Measurements from ENCODE around the gene B4GALT2.

B4GALT2 gene

DNA sequence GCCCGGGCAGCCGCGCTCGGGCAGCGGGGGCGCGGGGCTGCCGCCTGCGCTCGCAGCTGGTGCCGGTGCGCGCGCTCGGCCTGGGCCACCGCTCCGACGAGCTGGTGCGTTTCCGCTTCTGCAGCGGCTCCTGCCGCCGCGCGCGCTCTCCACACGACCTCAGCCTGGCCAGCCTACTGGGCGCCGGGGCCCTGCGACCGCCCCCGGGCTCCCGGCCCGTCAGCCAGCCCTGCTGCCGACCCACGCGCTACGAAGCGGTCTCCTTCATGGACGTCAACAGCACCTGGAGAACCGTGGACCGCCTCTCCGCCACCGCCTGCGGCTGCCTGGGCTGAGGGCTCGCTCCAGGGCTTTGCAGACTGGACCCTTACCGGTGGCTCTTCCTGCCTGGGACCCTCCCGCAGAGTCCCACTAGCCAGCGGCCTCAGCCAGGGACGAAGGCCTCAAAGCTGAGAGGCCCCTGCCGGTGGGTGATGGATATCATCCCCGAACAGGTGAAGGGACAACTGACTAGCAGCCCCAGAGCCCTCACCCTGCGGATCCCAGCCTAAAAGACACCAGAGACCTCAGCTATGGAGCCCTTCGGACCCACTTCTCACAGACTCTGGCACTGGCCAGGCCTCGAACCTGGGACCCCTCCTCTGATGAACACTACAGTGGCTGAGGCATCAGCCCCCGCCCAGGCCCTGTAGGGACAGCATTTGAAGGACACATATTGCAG lies 42.4 kb upstream of the B4GALT2 start:
- peak overlapping the region; percentile 11 to 58 for H3K4me3 ChIP-seq (ENCODE audit: low read depth in 1 of 2, low read length in 2 of 2)
- H3K27me3 ChIP-seq (ENCODE audit: low read depth, low read length): peaks cover 8% of the 10 kb centered on the region
- H3K4me1 ChIP-seq (ENCODE audit: control insufficient read depth in 1 of 2, insufficient read depth in 2 of 2, low read length in 2 of 2): peaks cover 4 to 39% of the 10 kb centered on the region in 2 donors
- no peak overlapping the region for H3K27ac ChIP-seq (ENCODE audit: low read length)
- no peaks in the 10 kb centered on the region for H3K9me3 ChIP-seq (ENCODE audit: control insufficient read depth in 1 of 2, low read length in 2 of 2)
- no peaks in the 10 kb centered on the region for H3K36me3 ChIP-seq (ENCODE audit: control insufficient read depth in 1 of 2, insufficient read depth in 2 of 2, low read length in 2 of 2)

DNA sequence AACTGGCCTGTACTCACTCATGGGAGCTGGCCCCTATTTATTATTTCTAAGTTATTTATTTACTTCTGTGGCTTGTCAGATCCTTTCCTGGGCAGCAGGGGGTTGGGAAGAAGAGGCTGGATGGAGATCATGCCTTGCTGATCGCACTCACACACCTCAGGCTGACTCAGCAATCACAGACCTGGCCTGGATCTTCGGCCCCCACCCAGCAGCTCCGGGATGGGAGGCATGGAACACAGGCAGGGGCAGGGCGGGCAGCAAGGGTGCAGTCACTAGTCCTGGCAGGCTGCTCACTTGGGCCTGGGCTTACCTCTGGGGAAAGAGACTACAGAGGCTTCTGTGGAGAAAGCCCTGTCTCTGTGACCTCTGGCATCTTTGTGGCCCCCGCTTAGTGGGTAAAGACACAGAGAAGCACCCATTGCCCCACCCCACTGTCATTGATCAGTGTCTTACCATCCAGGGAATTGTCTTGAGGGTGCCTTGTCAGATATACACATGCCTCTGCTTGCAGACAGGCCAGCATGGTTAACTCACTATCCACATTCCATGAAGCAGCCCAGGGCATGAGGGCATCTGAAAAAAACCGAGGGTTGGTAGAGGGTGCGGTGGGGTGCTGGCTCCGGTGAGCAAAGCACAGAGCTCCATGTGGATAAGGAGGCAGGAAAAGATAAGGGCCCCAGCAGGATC lies 41.7 kb upstream of the B4GALT2 start:
- H3K27me3 ChIP-seq (ENCODE audit: low read depth, low read length): peaks cover 8% of the 10 kb centered on the region
- H3K4me3 ChIP-seq (ENCODE audit: low read depth in 1 of 2, low read length in 2 of 2): no peak overlapping the region
- H3K27ac ChIP-seq (ENCODE audit: low read length): no peak overlapping the region
- H3K4me1 ChIP-seq (ENCODE audit: control insufficient read depth in 1 of 2, insufficient read depth in 2 of 2, low read length in 2 of 2): peaks cover 4 to 39% of the 10 kb centered on the region in 2 donors
- H3K36me3 ChIP-seq (ENCODE audit: control insufficient read depth in 1 of 2, insufficient read depth in 2 of 2, low read length in 2 of 2): no peaks in the 10 kb centered on the region
- H3K9me3 ChIP-seq (ENCODE audit: control insufficient read depth in 1 of 2, low read length in 2 of 2): no peaks in the 10 kb centered on the region

DNA sequence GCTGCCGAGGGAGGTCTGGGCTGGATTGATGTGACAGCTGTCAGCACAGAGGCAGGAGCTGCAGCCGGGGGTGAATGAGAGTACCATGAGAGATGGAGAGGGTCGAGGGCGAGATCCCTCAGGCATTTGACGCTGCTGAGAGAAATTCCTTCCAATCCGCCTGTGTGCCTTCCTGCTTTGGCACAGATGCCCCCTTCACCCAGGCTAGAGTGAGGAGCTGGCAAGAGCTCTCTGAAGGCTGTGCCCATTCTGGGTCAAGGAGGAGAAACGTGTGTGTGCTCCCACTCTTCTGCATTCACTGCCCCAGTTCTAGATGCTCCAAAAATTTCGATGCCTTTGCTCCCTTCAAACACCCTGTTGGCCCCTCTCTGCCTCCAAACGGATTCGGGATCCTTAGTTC lies 40.6 kb upstream of the B4GALT2 start:
- Histone ChIP-seq H3K4me3 (ENCODE audit: low read depth in 1 of 2, low read length in 2 of 2) (no peak overlapping the region), H3K36me3 (ENCODE audit: control insufficient read depth in 1 of 2, insufficient read depth in 2 of 2, low read length in 2 of 2) (peaks cover 0 to 4% of the 10 kb centered on the region in 2 donors), H3K27ac (ENCODE audit: low read length) (no peak overlapping the region), H3K27me3 (ENCODE audit: low read depth, low read length) (peaks cover 2% of the 10 kb centered on the region), H3K4me1 (ENCODE audit: control insufficient read depth in 1 of 2, insufficient read depth in 2 of 2, low read length in 2 of 2) (peaks cover 4 to 33% of the 10 kb centered on the region in 2 donors), H3K9me3 (ENCODE audit: control insufficient read depth in 1 of 2, low read length in 2 of 2) (no peaks in the 10 kb centered on the region)

DNA sequence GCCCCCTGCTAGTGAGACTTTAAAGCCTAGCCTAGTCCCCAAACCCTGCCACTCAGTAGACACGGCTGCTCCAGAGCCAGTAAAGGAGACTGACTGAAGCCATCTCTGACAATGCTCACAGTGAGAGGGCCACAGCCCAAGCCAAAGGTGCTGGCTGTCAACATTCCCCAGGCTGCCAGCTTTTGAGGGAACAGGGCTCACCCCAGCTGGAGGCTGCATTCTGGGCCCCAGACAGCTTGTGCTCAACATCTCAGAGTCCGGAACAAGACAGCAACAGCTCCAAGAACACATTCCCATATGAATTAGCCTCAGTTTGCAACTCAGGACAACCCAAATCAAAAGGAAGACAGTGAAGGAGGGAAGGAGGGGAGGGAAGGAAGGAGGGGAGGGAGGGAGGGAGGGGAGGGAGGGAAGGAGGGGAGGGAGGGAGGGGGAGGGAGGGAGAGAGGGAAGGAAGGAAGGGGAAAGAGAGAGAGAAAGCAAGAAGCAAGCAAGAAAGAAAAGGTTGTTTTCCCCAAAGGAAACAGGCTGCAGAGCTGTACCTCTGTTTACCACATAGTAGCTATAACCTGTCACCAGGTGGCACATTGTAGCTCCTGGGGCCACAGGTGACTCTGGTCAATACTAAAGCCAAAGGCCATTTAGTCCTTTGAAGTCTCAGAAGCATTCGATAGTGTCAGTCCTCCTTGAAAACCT lies 40.0 kb upstream of the B4GALT2 start:
- Histone ChIP-seq H3K4me1 (ENCODE audit: control insufficient read depth in 1 of 2, insufficient read depth in 2 of 2, low read length in 2 of 2) (peaks cover 4 to 26% of the 10 kb centered on the region in 2 donors), H3K27me3 (ENCODE audit: low read depth, low read length) (no peaks in the 10 kb centered on the region), H3K36me3 (ENCODE audit: control insufficient read depth in 1 of 2, insufficient read depth in 2 of 2, low read length in 2 of 2) (peaks cover 0 to 4% of the 10 kb centered on the region in 2 donors), H3K9me3 (ENCODE audit: control insufficient read depth in 1 of 2, low read length in 2 of 2) (no peaks in the 10 kb centered on the region), H3K27ac (ENCODE audit: low read length) (no peak overlapping the region), H3K4me3 (ENCODE audit: low read depth in 1 of 2, low read length in 2 of 2) (no peak overlapping the region)

DNA sequence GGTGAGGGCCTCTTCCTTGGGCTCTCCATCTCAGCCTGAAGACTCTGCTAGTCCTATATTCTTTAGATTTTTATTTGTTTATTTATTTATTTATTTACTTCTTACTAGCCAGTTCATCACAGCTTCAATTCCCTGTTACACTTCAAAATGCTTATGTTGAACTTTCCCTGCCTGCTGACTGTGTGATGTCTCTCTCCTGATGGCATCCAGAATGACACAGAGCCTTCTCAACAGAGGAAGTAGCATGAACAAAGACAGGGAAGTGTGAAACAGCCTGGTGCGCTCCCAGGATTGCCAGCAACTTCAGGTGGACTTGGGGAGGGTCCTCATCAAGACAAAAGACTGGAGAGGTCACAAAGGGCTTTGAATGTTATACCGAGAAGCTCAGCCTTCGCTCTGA lies 36.6 kb upstream of the B4GALT2 start:
- Histone ChIP-seq H3K27ac (ENCODE audit: low read length) (no peak overlapping the region), H3K36me3 (ENCODE audit: control insufficient read depth in 1 of 2, insufficient read depth in 2 of 2, low read length in 2 of 2) (peaks cover 0 to 4% of the 10 kb centered on the region in 2 donors), H3K9me3 (ENCODE audit: control insufficient read depth in 1 of 2, low read length in 2 of 2) (no peaks in the 10 kb centered on the region), H3K4me3 (ENCODE audit: low read depth in 1 of 2, low read length in 2 of 2) (no peak overlapping the region), H3K27me3 (ENCODE audit: low read depth, low read length) (no peaks in the 10 kb centered on the region), H3K4me1 (ENCODE audit: control insufficient read depth in 1 of 2, insufficient read depth in 2 of 2, low read length in 2 of 2) (peaks cover 3 to 11% of the 10 kb centered on the region in 2 donors)

DNA sequence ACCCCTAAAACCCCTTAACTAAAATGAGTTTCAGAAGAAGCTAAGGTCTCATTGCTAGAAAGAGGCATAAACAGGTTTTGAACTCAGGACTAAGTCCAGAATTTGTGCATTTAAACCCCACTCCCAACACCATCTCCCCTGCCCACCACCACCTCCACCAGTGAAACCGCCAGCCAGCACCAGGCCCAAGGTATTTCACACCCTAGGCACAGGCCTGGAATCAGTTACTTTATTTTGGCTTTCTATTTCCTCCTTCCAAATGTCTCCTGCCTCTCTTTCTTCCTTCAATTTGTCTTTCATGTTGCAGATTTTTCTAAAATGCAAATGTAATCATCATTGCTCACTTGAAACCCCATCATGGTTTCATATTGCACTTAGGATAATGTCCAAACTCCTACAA lies 34.1 kb upstream of the B4GALT2 start:
- no peak overlapping the region for H3K4me3 ChIP-seq (ENCODE audit: low read depth in 1 of 2, low read length in 2 of 2)
- H3K27ac ChIP-seq (ENCODE audit: low read length): no peak overlapping the region
- H3K36me3 ChIP-seq (ENCODE audit: control insufficient read depth in 1 of 2, insufficient read depth in 2 of 2, low read length in 2 of 2): peaks cover 4% of the 10 kb centered on the region in 2 donors
- no peaks in the 10 kb centered on the region for H3K9me3 ChIP-seq (ENCODE audit: control insufficient read depth in 1 of 2, low read length in 2 of 2)
- H3K4me1 ChIP-seq (ENCODE audit: control insufficient read depth in 1 of 2, insufficient read depth in 2 of 2, low read length in 2 of 2): peaks cover 13 to 29% of the 10 kb centered on the region in 2 donors
- no peaks in the 10 kb centered on the region for H3K27me3 ChIP-seq (ENCODE audit: low read depth, low read length)

DNA sequence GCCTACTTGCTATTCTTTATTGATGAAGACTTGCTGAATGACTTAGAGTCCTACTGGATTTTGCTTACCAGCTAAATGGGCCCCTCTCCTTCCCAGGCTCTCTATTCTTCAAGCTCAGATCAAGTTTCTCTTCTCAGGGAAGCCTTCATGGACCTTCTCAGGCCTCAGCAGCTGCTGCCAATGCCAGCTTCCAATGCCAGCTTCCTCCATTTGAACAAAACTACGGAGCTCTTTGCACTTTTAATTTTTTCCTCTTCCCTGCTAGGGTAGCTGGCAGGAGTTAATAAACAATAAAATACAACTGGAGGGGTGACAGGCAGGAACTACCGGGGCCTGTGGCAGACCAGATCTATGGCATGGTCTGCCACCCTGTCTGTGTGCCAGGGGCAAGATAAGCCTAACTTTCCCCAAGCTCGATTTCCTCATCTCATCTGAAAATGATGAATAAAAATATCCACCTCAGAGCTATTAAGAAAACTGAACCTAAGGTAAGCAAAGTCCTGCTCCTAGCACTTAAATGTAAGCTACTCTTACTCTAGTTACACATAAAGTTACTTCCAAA lies 33.3 kb upstream of the B4GALT2 start:
- H3K4me3 ChIP-seq (ENCODE audit: low read depth in 1 of 2, low read length in 2 of 2): peak overlapping the region; percentile 79 to 90
- H3K36me3 ChIP-seq (ENCODE audit: control insufficient read depth in 1 of 2, insufficient read depth in 2 of 2, low read length in 2 of 2): peaks cover 7 to 12% of the 10 kb centered on the region in 2 donors
- no peaks in the 10 kb centered on the region for H3K9me3 ChIP-seq (ENCODE audit: control insufficient read depth in 1 of 2, low read length in 2 of 2)
- H3K4me1 ChIP-seq (ENCODE audit: control insufficient read depth in 1 of 2, insufficient read depth in 2 of 2, low read length in 2 of 2): peaks cover 13 to 29% of the 10 kb centered on the region in 2 donors
- H3K27ac ChIP-seq (ENCODE audit: low read length): peak overlapping the region; percentile 87
- no peaks in the 10 kb centered on the region for H3K27me3 ChIP-seq (ENCODE audit: low read depth, low read length)

DNA sequence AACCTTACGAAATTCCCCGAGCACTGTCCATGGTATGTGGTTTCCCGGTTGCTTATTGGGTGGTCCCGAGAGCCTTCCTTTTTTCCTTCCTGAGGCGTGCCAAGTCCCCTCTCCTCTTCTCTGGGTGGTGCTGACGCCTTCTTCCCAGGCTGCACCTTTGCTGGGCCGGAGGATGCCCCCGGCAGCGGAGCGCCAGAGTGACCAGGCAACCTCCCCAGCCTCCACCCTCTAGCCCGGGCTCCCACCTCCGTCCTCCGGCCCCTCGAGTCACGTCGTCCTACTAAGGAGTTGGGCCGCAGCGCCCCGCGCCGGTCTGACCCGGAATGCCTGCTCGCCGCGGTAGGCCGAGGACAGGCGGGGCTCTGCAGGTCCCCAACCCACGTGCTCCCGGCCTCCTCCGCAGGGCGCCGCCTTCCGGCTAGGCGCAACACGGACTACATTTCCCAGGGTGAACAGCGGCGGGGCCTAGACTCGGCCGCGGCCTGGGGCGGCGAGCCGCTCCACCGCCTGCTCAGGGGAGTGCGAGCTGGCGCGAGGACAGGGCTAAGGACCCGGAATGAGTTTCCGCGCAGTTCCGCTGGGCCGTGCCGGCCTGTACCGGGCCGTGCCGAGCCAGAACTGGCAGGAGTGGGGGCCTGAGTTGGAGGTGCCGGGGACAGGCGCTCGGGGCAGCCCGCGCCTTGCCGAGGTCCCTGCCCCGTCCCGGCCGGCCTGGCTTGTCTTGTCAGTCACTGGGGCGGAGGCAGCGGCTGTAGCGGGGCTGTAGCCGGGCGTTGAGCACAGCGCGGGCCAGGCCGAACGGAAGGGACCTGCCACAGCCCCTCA lies 32.6 kb upstream of the B4GALT2 start, which contains the start of gene IPO13:
IPO13 (plus strand) TSS at position 715 of the 825 bp plus-strand sequence. CDS start 651 bp downstream, outside the sequence.
- H3K4me1 ChIP-seq (ENCODE audit: control insufficient read depth in 1 of 2, insufficient read depth in 2 of 2, low read length in 2 of 2): peaks cover 13 to 29% of the 10 kb centered on the region in 2 donors
- peak within 1 kb of the TSS; percentile 79 to 90 for H3K4me3 ChIP-seq (ENCODE audit: low read depth in 1 of 2, low read length in 2 of 2)
- H3K27me3 ChIP-seq (ENCODE audit: low read depth, low read length): no peaks in the 10 kb centered on the region
- H3K9me3 ChIP-seq (ENCODE audit: control insufficient read depth in 1 of 2, low read length in 2 of 2): no peaks in the 10 kb centered on the region
- peaks cover 7 to 12% of the 10 kb centered on the region in 2 donors for H3K36me3 ChIP-seq (ENCODE audit: control insufficient read depth in 1 of 2, insufficient read depth in 2 of 2, low read length in 2 of 2)
- H3K27ac ChIP-seq (ENCODE audit: low read length): peak within 1 kb of the TSS; percentile 87

DNA sequence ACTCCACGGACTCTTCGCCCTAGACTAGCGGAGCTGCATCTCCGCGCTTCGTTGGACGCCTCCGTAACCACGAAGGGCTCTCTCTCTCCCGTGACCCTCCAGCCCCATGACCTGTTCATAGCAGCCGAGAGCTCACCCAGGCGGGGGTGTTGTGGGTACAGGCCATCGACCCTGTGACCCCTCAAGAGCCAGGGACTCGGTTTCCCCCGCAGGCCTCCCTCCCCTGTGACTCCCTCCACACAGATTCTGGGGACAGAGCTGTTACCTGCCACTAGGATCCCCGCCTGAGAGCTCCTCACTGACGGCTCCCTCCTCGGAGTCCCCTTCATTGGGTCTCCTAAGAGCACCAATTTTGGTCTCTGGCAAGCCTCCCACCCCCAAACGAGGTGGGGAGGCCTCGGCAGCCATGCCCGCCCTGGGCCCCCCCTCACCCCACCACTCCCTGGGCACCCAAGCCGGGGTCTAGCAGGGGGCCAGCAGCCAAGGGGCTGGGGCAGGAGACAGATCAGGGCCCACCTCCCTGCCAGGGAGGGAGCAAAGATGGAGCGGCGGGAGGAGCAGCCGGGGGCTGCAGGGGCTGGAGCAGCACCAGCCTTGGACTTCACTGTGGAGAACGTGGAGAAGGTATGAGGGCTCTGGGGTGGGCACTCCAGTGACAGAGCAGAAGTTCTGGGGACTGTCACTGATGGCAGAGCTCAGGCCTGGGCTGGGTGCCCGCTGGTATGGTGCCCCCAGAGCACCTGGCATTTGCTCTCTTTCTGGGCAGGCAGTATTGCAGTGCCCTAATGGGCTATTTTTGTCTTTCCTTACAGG lies 31.7 kb upstream of the B4GALT2 start:
- peak overlapping the region; percentile 79 to 90 for H3K4me3 ChIP-seq (ENCODE audit: low read depth in 1 of 2, low read length in 2 of 2)
- peak overlapping the region; percentile 87 for H3K27ac ChIP-seq (ENCODE audit: low read length)
- H3K36me3 ChIP-seq (ENCODE audit: control insufficient read depth in 1 of 2, insufficient read depth in 2 of 2, low read length in 2 of 2): peaks cover 7 to 12% of the 10 kb centered on the region in 2 donors
- H3K9me3 ChIP-seq (ENCODE audit: control insufficient read depth in 1 of 2, low read length in 2 of 2): no peaks in the 10 kb centered on the region
- H3K27me3 ChIP-seq (ENCODE audit: low read depth, low read length): no peaks in the 10 kb centered on the region
- H3K4me1 ChIP-seq (ENCODE audit: control insufficient read depth in 1 of 2, insufficient read depth in 2 of 2, low read length in 2 of 2): peaks cover 13 to 29% of the 10 kb centered on the region in 2 donors

DNA sequence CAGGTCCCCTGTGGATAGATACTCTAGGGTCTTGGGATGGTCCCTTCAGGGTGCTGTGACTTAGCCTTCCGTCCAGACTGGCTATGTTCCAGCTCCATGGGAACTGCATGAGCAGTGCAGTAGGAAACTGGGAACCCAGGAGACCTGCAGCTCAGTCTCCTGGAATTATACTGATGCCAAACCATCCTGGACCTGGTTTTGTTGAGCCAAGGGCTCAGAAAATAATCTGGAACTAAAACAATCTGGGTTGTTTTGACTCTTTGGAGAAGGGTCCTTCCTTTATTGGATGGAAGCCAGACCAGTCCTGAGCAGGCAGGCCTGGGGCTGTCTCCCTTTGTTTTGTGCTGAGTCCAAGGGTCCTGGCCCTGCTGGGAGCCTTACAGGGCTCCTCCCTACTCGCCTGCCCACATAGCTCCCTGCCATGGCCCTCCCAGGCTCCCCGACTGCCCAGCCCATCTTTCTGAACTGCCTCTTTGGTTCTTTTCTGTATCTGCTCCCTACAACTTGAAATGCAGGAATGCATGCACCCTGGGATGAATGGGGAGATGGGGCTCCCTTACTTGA lies 31.1 kb upstream of the B4GALT2 start:
- Histone ChIP-seq H3K36me3 (ENCODE audit: control insufficient read depth in 1 of 2, insufficient read depth in 2 of 2, low read length in 2 of 2) (peaks cover 7 to 9% of the 10 kb centered on the region in 2 donors), H3K4me3 (ENCODE audit: low read depth in 1 of 2, low read length in 2 of 2) (peak overlapping the region; percentile 79 to 90), H3K27ac (ENCODE audit: low read length) (no peak overlapping the region), H3K9me3 (ENCODE audit: control insufficient read depth in 1 of 2, low read length in 2 of 2) (no peaks in the 10 kb centered on the region), H3K27me3 (ENCODE audit: low read depth, low read length) (no peaks in the 10 kb centered on the region), H3K4me1 (ENCODE audit: control insufficient read depth in 1 of 2, insufficient read depth in 2 of 2, low read length in 2 of 2) (peaks cover 13 to 29% of the 10 kb centered on the region in 2 donors)

All from muscle layer of duodenum (tissue), 2 donors.